ENCODE data around the gene KLHDC1.

KLHDC1 gene

GRCh38 chr14:49768301-49769121 is 75.6 kb downstream of the KLHDC1 start (continued):
- TF ChIP-seq, protein P1, sequence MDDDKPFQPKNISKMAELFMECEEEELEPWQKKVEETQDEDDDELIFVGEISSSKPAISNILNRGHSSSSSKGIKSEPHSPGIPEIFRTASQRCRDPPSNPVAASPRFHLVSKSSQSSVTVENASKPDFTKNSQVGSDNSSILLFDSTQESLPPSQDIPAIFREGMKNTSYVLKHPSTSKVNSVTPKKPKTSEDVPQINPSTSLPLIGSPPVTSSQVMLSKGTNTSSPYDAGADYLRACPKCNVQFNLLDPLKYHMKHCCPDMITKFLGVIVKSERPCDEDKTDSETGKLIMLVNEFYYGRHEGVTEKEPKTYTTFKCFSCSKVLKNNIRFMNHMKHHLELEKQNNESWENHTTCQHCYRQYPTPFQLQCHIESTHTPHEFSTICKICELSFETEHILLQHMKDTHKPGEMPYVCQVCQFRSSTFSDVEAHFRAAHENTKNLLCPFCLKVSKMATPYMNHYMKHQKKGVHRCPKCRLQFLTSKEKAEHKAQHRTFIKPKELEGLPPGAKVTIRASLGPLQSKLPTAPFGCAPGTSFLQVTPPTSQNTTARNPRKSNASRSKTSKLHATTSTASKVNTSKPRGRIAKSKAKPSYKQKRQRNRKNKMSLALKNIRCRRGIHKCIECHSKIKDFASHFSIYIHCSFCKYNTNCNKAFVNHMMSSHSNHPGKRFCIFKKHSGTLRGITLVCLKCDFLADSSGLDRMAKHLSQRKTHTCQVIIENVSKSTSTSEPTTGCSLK (tag by site-specific recombination; IDR thresholded peaks at IDR 0.05): no peak
- TF ChIP-seq, protein P2, sequence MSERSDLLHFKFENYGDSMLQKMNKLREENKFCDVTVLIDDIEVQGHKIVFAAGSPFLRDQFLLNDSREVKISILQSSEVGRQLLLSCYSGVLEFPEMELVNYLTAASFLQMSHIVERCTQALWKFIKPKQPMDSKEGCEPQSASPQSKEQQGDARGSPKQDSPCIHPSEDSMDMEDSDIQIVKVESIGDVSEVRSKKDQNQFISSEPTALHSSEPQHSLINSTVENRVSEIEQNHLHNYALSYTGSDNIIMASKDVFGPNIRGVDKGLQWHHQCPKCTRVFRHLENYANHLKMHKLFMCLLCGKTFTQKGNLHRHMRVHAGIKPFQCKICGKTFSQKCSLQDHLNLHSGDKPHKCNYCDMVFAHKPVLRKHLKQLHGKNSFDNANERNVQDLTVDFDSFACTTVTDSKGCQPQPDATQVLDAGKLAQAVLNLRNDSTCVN (tag by site-specific recombination; optimal IDR thresholded peaks at IDR 0.05): peak; percentile 86
- TF ChIP-seq ZBTB20 (tag by site-specific recombination; IDR thresholded peaks at IDR 0.05) (peak; percentile 86), ZNF391 (tag by site-specific recombination; IDR thresholded peaks at IDR 0.05; ENCODE audit: borderline replicate concordance, low read depth) (0 out of 2 replicates have a peak, but pooled peaks have one; percentile 15), RBAK (tag by site-specific recombination; IDR thresholded peaks at IDR 0.05) (no peak), ZNF48 (tag by site-specific recombination; IDR thresholded peaks at IDR 0.05) (no peak), ZNF549 (tag by site-specific recombination; IDR thresholded peaks at IDR 0.05) (no peak), IKZF3 (tag by site-specific recombination; IDR thresholded peaks at IDR 0.05) (peak; percentile 48), ZNF350 (tag by site-specific recombination; IDR thresholded peaks at IDR 0.05) (no peak), ZNF571 (tag by site-specific recombination; IDR thresholded peaks at IDR 0.05) (no peak), HOXD13 (CRISPR knock-in tag; IDR thresholded peaks at IDR 0.05; ENCODE audit: borderline replicate concordance) (no peak), ZNF658 (tag by site-specific recombination; IDR thresholded peaks at IDR 0.05) (no peak), TSHZ1 (tag by site-specific recombination; IDR thresholded peaks at IDR 0.05; ENCODE audit: borderline replicate concordance) (0 out of 2 replicates have a peak, but pooled peaks have one; percentile 50), GLIS2 (tag by site-specific recombination; IDR thresholded peaks at IDR 0.05) (peak; percentile 57; the same call in 1 of the 2 replicates), MYNN (tag by site-specific recombination; IDR thresholded peaks at IDR 0.05; ENCODE audit: borderline replicate concordance) (no peak), ZNF624 (tag by site-specific recombination; IDR thresholded peaks at IDR 0.05) (no peak), ZNF175 (tag by site-specific recombination; IDR thresholded peaks at IDR 0.05) (no peak), GLI4 (tag by site-specific recombination; IDR thresholded peaks at IDR 0.05) (0 out of 2 replicates have a peak, but pooled peaks have one; percentile 52), ZBTB11 (tag by site-specific recombination; conservative IDR thresholded peaks at IDR 0.05; ENCODE audit: low read depth) (no peak)
- TF ChIP-seq, protein P3, sequence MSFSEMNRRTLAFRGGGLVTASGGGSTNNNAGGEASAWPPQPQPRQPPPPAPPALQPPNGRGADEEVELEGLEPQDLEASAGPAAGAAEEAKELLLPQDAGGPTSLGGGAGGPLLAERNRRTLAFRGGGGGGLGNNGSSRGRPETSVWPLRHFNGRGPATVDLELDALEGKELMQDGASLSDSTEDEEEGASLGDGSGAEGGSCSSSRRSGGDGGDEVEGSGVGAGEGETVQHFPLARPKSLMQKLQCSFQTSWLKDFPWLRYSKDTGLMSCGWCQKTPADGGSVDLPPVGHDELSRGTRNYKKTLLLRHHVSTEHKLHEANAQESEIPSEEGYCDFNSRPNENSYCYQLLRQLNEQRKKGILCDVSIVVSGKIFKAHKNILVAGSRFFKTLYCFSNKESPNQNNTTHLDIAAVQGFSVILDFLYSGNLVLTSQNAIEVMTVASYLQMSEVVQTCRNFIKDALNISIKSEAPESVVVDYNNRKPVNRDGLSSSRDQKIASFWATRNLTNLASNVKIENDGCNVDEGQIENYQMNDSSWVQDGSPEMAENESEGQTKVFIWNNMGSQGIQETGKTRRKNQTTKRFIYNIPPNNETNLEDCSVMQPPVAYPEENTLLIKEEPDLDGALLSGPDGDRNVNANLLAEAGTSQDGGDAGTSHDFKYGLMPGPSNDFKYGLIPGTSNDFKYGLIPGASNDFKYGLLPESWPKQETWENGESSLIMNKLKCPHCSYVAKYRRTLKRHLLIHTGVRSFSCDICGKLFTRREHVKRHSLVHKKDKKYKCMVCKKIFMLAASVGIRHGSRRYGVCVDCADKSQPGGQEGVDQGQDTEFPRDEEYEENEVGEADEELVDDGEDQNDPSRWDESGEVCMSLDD (tag by site-specific recombination; IDR thresholded peaks at IDR 0.05): peak; percentile 44; the same call in 1 of the 2 replicates
- TF ChIP-seq, protein P4, sequence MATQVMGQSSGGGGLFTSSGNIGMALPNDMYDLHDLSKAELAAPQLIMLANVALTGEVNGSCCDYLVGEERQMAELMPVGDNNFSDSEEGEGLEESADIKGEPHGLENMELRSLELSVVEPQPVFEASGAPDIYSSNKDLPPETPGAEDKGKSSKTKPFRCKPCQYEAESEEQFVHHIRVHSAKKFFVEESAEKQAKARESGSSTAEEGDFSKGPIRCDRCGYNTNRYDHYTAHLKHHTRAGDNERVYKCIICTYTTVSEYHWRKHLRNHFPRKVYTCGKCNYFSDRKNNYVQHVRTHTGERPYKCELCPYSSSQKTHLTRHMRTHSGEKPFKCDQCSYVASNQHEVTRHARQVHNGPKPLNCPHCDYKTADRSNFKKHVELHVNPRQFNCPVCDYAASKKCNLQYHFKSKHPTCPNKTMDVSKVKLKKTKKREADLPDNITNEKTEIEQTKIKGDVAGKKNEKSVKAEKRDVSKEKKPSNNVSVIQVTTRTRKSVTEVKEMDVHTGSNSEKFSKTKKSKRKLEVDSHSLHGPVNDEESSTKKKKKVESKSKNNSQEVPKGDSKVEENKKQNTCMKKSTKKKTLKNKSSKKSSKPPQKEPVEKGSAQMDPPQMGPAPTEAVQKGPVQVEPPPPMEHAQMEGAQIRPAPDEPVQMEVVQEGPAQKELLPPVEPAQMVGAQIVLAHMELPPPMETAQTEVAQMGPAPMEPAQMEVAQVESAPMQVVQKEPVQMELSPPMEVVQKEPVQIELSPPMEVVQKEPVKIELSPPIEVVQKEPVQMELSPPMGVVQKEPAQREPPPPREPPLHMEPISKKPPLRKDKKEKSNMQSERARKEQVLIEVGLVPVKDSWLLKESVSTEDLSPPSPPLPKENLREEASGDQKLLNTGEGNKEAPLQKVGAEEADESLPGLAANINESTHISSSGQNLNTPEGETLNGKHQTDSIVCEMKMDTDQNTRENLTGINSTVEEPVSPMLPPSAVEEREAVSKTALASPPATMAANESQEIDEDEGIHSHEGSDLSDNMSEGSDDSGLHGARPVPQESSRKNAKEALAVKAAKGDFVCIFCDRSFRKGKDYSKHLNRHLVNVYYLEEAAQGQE (tag by site-specific recombination; IDR thresholded peaks at IDR 0.05): no peak

All from HEK293 (cell line).